COLO829 (cell line): ENCODE data around the gene DAPL1.
A peak's percentile ranks its signal among the peaks of the same experiment; 100 is the strongest.
"Not testable (repeated sequence)": the region's sequence is repeated elsewhere in the genome, so short reads cannot be mapped to it uniquely, and the experiment has no call there.

Source experiments
- DNase-seq: peaks from one replicate; pipeline ENCODE4 v3.0.0; 2012; ENCODE audit warnings: low spot score

The DAPL1 gene

GRCh38 chr2:158822193-158822592, 27.1 kb downstream of the DAPL1 start:
- DNase-seq = no peak

DNA sequence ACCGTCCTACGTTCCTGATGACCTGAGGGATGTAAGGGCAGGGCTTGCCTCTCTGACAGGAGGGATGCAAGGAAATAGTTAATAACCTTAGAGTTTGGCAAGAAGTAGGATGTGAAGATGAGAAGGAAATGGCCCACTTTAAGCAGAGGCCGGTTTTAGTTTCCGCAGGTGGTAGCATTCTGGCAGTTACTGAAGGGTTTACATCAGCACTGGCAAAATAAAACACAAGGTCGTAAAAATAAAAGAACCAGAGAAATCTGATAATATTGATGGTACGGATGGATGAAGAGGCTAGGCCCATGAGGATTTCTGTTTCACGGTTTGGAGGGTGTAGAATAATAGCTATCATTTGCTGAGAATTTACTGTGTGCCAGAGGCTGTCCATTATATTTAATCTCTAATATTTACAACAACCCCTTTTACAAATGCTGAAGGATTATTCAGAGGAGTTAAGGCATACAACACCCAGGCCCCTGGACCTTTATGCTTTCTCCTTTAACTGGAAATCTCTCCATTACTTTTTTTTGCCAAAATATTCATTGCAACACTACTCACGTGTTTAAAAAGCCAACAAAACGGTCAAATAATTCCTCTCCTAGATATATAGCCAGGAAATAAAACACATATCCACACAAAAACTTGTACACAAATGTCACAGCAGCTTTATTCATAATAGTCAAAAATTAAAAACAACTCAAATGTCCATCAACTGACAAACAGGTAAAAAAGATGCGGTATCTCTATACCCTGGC, 28.5 kb downstream of the DAPL1 start:
- DNase-seq = no peak

DNA sequence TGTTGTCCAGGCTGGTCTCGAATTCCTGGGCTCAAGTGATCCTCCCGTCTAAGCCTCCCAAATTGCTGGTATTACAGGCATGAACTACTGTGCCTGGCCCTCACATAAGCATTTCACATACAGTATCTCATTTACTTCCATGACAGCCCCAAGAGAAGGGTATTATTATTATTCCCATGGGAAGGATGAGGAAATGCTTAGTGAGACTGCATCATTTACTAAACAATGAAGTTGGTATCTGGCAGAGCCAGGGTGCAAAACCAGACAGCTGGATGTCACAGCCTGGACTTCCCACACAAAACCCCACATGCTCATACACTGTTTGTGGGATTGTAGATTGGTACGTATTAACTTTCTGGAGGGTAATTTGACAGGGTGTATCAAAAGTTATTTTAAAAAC, 29.9 kb downstream of the DAPL1 start:
- DNase-seq = no peak

GRCh38 chr2:158826965-158827364, 31.8 kb downstream of the DAPL1 start:
- DNase-seq = no peak

DNA sequence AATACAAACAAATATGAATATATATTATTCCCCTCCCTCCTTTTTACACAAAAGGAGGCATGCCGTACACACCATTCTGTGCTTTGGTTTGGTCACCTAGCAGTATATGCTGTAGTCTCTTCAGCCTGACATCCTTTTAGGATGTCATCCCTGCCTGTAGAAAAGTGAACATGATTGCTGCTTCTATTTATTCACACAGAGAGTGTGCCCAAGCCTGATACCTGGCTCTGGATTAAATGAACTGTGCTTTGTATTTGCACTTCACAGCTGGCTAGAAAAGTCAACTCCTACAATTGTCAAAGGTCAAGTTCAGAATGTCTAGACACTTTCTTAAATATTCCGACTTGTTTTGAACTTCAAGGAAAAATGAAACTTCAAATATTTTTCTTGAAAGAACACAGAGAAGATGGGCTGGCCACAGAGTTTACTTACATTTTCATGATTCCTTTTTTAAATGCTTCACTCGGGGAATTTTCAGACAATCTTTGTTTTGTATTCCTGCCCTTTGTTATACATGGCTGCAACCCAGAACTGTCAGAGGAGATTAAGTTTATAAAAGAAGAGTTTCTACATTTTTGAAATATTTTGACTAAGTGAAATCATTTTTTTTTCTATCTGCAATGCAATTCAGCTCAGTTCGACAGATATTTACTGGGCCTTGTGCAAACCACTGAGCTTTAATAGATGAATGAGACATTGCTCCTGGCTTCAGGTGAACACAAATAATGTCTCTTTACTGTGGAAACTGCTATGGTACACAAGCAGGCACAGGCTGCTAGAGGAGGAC, 33.5 kb downstream of the DAPL1 start:
- no peak for DNase-seq

DNA sequence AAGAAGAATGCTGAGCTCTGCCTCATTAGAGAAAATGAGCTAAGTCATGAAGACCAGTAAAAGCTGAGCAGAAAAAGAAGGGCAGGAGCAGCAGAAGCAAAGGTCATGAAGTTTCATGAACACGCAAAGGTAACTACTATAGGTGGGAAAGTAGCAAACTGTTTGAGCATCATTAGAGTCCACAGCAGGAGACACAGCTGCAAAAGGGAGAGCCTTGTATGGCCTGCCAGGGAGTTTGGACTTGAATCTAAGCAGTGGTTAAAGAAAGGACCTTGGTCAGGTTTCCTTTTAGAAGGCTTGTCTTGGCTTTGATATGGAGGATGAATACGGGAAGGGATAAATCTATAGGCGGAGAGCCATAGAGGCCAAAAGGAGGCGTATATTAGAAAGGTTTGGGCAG, 34.0 kb downstream of the DAPL1 start:
- DNase-seq = no peak

DNA sequence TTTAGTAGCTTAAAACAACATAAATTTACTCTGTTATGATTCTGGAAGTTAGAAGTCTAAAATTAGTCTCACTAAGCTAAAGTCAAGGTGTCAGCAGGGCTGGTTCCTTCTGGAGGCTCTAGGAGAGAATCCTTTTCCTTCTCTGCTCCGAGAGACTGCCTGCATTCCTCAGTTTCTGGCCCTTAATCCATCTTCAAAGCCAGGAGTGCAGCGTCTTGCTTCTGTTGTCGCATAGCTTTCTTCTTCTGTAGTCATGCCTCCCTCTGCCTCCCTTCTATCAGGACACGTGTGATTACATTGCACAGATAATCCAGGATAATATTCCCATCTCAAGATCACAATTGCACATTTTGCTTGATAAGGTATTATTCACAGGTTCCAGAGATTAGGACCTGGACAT, 35.1 kb downstream of the DAPL1 start:
- DNase-seq = no peak

- no peak for DNase-seq
These were observed 40.3 kb downstream of the DAPL1 start for GRCh38 chr2:158835431-158835830.

DNA sequence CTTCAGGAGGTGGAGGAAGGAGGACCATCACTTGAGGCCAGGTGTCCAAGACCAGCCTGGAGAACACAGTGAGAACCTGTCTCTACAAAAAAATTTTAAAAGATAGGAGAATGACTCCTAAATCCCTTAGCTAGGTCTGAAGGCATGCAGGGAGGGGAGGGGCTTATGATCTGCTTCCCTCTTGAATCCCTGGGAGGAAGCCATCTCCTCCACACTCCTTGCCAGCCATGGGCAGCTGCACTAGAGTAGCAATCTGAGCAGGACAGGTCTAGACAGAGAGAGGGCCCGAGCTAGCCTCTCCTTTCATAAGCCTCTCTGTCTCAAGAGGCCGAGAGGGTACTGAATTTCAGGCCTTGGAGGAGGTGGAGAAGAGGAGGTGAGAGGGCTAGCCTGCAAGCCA, 42.5 kb downstream of the DAPL1 start:
- no peak for DNase-seq

DNA sequence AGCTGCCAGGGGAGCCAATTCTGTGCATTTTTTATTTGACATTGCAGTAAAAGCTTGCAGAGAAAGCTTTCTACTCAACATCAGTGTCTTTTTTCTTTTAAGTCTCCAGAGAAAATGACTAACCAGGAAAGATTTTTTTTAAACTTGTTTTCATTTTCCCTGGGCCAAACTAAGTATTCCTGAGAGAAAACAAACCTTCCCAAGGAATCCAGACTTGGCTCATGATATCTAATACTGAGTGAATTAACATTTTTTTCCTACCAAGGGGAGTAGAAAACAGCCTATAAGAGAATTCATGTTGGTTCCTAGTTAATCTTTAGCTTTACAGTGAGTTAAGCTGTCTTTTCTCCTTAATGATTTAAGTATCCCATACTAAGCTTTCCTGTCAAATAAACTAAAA, 46.7 kb downstream of the DAPL1 start:
- DNase-seq = peak; percentile 33

GRCh38 chr2:158845444-158845843, 50.3 kb downstream of the DAPL1 start:
- no peak for DNase-seq

DNA sequence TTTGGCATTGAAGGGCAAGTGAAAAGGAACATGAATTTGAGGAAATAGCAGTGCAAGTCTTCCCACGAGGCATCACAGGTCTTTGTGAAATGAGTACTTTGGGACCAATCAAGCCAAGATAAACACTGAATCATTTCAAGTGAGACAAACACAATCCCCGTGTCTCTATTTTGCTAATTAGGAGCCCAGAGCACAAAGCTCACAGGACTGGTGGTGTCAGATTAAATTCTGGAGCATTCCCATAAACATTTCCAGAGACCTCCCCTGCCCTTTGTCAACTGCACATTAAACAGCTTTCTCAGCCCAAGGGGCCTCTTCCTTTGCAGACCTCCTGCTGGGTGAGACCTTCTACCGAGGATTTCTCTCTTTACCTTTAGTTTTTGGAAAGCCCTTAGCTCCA, 50.7 kb downstream of the DAPL1 start:
- DNase-seq = no peak

DNA sequence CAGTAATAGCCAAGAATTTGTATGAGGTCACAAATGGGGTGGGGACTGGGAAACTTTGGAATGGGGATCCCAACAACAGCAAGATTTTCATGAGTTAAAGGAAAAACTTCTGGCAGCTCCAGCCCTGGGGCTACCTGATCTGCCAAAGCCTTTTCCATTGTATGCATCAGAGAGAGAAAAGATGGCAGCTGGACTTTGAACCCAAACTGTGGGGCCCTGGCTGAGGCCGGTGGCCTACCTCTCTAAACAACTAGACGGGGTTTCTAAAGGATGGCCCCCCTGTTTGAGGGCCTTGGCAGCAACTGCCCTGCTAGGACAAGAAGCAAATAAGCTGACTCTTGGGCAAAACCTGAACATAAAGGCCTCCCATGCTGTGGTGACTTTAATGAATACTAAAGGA, 52.4 kb downstream of the DAPL1 start:
- not testable (repeated sequence) for DNase-seq

DNA sequence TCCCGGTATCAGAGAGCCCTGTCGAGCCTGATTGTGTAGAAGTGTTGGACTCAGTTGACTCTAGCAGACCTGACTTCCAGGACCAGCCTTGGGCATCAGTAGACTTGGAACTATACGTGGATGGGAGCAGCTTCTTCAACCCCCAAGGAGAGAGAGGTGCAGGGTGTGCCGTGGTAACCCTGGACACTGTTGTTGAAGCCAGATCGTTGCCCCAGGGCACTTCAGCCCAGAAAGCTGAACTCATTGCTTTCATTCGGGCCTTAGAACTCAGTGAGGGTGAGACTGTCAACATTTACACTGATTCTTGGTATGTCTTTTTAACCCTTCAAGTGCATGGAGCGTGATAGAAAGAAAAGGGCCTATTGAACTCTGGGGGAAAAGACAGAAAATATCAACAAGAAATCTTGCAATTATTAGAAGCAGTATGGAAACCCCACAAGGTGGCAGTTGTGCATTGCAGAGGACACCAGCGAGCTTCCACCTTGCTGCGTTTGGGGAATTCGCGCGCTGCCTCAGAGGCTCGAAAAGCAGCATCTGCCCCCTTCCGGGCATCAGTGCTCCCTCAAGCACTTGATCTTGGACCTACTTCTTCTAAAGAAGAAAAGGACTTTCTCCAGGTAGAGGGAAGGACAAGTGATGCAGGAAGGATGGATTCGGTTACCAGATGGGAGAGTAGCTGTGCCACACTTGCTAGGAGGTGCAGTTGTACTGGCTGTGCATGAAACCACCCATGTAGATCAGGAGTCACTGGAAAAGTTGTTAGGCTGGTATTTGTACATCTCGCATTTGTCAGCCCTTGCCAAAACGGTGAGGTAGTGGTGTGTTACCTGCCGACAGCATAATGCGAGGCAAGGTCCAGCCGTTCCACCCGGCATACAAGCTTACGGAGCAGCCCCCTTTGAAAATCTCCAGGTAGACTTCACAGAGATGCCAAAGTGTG, 53.2 kb downstream of the DAPL1 start:
- not testable (repeated sequence) for DNase-seq

DNA sequence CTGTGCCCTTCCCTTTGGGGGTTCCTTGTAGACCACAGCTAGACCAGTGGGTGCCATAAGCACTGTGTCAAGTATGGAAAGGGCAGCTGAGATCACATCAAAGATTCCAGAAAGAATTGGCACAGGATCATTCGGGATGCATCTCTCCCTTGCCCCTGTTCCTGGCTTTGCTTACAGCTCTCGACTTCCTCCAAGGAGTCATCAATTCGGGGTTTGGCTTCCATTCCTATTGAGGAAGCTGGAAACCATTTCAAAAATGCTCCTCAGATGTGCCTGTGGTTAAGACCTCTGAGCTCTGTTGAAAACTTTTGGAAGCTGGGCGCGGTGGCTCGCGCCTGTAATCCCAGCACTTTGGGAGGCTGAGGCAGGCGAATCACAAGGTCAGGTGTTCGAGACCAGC, 65.1 kb downstream of the DAPL1 start:
- not testable (repeated sequence) for DNase-seq

- DNase-seq = not testable (repeated sequence)
These were observed 66.5 kb downstream of the DAPL1 start for GRCh38 chr2:158861626-158862025.

- DNase-seq = not testable (repeated sequence)
These were observed 70.4 kb downstream of the DAPL1 start for GRCh38 chr2:158865469-158865868.
